Measurements from ENCODE around the gene CHRNA3. TPM values are rescaled to one million over a fixed set of nuclear protein-coding genes. Genes with fewer than 3 reads are reported as not detected.

CHRNA3 gene
- total RNA-seq, 4 donors from 2014 or later, result 0.08 to 1.2 (median 0.58) TPM

DNA sequence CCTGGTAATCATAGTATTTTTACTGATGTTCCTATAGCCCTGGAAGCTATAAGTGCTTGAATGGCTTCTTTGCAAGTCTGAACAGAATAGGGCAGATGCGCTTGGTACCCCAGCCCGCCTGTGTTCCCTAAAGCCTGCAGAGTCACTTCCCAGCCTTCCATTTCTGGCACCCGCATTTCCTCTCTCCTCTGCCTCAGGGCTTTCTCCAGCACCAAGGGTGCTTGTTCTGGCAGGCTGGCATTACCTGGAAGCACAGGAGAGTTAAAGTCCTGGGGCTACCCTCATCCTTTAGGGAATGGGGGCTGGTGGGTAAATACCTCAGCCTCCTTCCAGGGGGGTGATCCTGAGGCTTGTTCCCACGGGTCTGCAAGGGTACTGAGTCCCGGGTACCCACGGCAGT is 7.4 kb upstream of the CHRNA3 start:
- peak in 1 of 2 donors; percentile 54 for DNase-seq (ENCODE audit: low spot score in 2 of 2)
- intact Hi-C loops (cut with DNase I; ENCODE audit: low total_unique reads), result no loop called here
- 44 to 49% methylated on average over 6 of the region's 6 CpGs for WGBS, 2 donors
- no peak overlapping the region for H3K4me3 ChIP-seq (ENCODE audit: low read depth, poor library complexity, severe bottlenecking)
- TF ChIP-seq POLR2A (IDR thresholded peaks at IDR 0.05) (no peak), CTCF (IDR thresholded peaks at IDR 0.05) (no peak)

- no peak for DNase-seq (ENCODE audit: low spot score in 2 of 2)
- no peak overlapping the region for H3K4me3 ChIP-seq (ENCODE audit: low read depth, poor library complexity, severe bottlenecking)
- TF ChIP-seq CTCF (IDR thresholded peaks at IDR 0.05) (no peak), POLR2A (IDR thresholded peaks at IDR 0.05) (no peak)
- intact Hi-C loops (cut with DNase I; ENCODE audit: low total_unique reads), result no loop called here
- whole genome bisulfite sequencing, 2 donors, result 84 to 85% methylated on average over 8 of the region's 8 CpGs
Measured at GRCh38 chr15:78627348-78627747, 6.6 kb upstream of the CHRNA3 start.

DNA sequence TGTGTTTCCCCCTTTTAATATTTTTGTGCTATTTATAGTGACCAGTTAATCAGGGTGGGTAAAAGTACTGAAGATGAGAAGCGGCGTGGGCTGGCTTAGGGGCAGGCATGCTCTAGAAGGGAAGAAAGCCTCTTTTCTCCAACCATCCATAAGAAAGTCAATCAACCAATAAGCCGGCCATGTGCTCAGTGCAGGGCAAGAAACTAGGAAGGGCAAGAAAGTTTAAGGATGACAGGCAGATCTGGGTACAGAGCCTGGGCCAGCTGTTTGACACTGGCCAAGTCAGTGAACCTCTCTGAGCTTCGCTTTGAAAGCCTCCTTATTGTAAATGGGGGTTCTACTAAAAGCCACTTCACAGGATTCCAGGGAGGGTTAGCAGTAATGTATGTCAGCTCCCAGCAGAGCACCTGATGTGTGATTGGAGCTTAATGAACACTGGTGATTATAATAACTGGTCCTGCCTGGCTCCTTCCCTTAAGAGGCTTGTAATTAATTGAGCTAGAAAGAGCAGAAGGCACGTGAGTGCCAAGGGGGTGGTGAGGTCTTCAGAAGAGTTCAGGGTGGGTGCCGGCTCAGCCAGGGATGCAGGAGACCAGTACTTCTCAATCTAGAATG is 5.7 kb upstream of the CHRNA3 start:
- intact Hi-C loops (cut with DNase I; ENCODE audit: low total_unique reads), result no loop called here
- peak in 1 of 2 donors; percentile 31 for DNase-seq (ENCODE audit: low spot score in 2 of 2)
- TF ChIP-seq POLR2A (IDR thresholded peaks at IDR 0.05), result no peak
- TF ChIP-seq CTCF (IDR thresholded peaks at IDR 0.05), result no peak
- no peak overlapping the region for H3K4me3 ChIP-seq (ENCODE audit: low read depth, poor library complexity, severe bottlenecking)
- 66 to 72% methylated on average over 6 of the region's 6 CpGs for WGBS, 2 donors

- 43 to 50% methylated on average over 12 of the region's 12 CpGs for WGBS, 2 donors
- DNase-seq (ENCODE audit: low spot score in 2 of 2), result peak in 1 of 2 donors; percentile 81
- intact Hi-C loops (cut with DNase I; ENCODE audit: low total_unique reads), result no loop called here
Measured at GRCh38 chr15:78625606-78626280, 4.9 kb upstream of the CHRNA3 start.

DNA sequence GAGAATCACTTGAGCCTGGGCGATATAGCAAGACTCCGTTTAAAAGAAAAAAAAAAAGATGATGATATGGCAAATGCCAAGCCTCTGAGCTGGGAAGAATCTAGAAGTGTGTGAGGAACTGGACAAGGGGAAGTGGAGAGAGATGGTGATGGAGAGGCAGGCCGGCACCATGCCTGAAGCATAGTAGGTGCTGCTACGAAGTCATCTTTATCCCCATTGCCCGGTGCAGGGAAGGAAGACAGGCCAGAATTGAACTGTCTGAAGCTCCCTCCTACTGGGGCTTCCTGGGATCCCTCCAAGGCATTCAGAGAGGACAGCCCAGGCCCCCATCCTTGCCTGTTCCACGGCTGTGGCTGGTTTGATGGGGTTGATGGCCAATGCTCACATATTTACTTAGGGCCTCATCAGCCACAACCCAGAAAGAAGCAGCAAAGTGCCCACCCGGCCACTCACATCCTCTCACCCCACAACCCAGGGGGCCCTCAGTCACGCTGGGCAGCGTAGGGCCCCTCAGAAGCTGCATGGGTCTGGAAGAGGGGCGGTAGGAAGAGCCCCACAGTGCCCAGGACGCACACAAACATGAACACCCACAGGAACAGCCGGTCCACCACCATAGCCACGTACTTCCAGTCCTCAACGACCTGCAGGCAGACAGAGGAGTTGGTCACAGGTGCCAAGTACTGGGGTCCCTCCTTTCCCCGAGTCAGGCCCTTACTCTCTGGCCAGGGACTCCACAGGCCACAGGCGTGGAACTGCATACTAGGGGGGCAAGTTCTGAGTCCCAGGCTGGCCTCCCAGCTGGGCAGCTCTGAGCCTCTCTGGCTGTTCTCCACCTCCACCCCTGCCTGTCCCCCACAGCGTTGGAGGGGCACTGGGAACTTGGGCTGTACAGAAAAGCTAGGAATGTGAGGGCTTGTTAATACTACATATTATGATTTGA is 4.1 kb upstream of the CHRNA3 start:
- no peak overlapping the region for H3K4me3 ChIP-seq (ENCODE audit: low read depth, poor library complexity, severe bottlenecking)
- TF ChIP-seq POLR2A (IDR thresholded peaks at IDR 0.05), result no peak
- no peak for TF ChIP-seq CTCF (IDR thresholded peaks at IDR 0.05)
- 86 to 90% methylated on average over 17 of the region's 17 CpGs for WGBS, 2 donors
- intact Hi-C loops (cut with DNase I; ENCODE audit: low total_unique reads), result no loop called here
- DNase-seq (ENCODE audit: low spot score in 2 of 2), result peak in 1 of 2 donors; percentile 72

More at GRCh38 chr15:78625606-78626280, 4.9 kb upstream of the CHRNA3 start:
- no peak overlapping the region for H3K4me3 ChIP-seq (ENCODE audit: low read depth, poor library complexity, severe bottlenecking)
- TF ChIP-seq CTCF (IDR thresholded peaks at IDR 0.05) (no peak), POLR2A (IDR thresholded peaks at IDR 0.05) (no peak)
